B cell (primary cell): Measurements from ENCODE around the gene SUMO3. TPM values are rescaled to one million over a fixed set of nuclear protein-coding genes. Genes with fewer than 3 reads are reported as not detected.

Experiments used
- ATAC-seq: fragments of 200-7000 bp; cut with Tn5 transposase; one replicate; pipeline ENCODE4 v1.10.0; 2021; ENCODE audit warnings: low read depth, mild to moderate bottlenecking, moderate number of reproducible peaks, moderate library complexity
- CTCF ChIA-PET: fragments of 350-600 bp; sonication (Branson Sonifier 250); formaldehyde crosslinking; loops from one replicate; lab custom pipeline; 2021; ENCODE audit warnings: antibody characterized with exemption, inconsistent platforms; lab: Charles Lee
- POLR2A ChIA-PET: fragments of 350-600 bp; sonication (Branson Sonifier 250); formaldehyde crosslinking; loops from one replicate; lab custom pipeline; 2021; ENCODE audit warnings: antibody characterized with exemption; lab: Charles Lee
- DNase-seq: peaks from one replicate; pipeline ENCODE4 v3.0.0; 2013
- H2AFZ ChIP-seq: 2 replicates; pipeline ENCODE4 v1.6.1; 2012; ENCODE audit warnings: mild to moderate bottlenecking, low read depth, low read length; ENCODE audit not compliant: insufficient read depth, poor library complexity, severe bottlenecking
- H3K27ac ChIP-seq, 2 donors: 1 replicate in 1 of 2; 2 replicates in 1 of 2; pipeline ENCODE4 v1.5.1; 2012 to 2013; ENCODE audit warnings: low read length in 2 of 2, mild to moderate bottlenecking in 2 of 2, moderate library complexity in 1 of 2
- H3K27me3 ChIP-seq, 4 experiments: fragments of 200-600 bp in 1 of 4; sonication (generic) in 1 of 4; replicated peaks in 1 of 4; 1 replicate in 2 of 4; 2 replicates in 2 of 4; pipeline versions ENCODE4 v1.6.1 to v1.7.0; 2013 to 2016; ENCODE audit warnings: low read length in 3 of 4, mild to moderate bottlenecking in 2 of 4, mixed read lengths in 1 of 4, moderate library complexity in 1 of 4; ENCODE audit not compliant: insufficient read depth in 4 of 4, control insufficient read depth in 3 of 4; ENCODE audit errors: control extremely low read depth in 1 of 4
- H3K36me3 ChIP-seq, 2 experiments: replicated peaks in 1 of 2; 1 replicate in 1 of 2; 2 replicates in 1 of 2; pipeline versions ENCODE4 v1.6.1 to v1.7.1; 2013; ENCODE audit warnings: low read length in 1 of 2; ENCODE audit not compliant: insufficient read depth in 2 of 2, control insufficient read depth in 1 of 2; ENCODE audit errors: control extremely low read depth in 1 of 2, extremely low read depth in 1 of 2
- H3K4me1 ChIP-seq, 2 donors: fragments of 200-600 bp in 1 of 2; sonication (generic) in 1 of 2; 1 replicate in 1 of 2; 2 replicates in 1 of 2; pipeline versions ENCODE4 v1.5.1 to v1.6.1; 2013 to 2017; ENCODE audit warnings: low read length in 2 of 2; ENCODE audit not compliant: control insufficient read depth in 2 of 2, insufficient read depth in 2 of 2
- H3K4me2 ChIP-seq: replicated peaks from 2 replicates; pipeline ENCODE3; 2012; ENCODE audit warnings: mild to moderate bottlenecking, low read depth, low read length; ENCODE audit not compliant: poor library complexity, severe bottlenecking
- H3K4me3 ChIP-seq, 5 experiments: fragments of 200-600 bp in 1 of 5; sonication (generic) in 1 of 5; 1 replicate in 3 of 5; 2 replicates in 2 of 5; pipeline versions ENCODE4 v1.5.1 to v1.7.0; 2011 to 2016; ENCODE audit warnings: low read length in 4 of 5, mild to moderate bottlenecking in 4 of 5, low read depth in 2 of 5, control low read depth in 1 of 5, moderate library complexity in 1 of 5; ENCODE audit not compliant: insufficient read depth in 1 of 5; ENCODE audit errors: control extremely low read depth in 1 of 5, extremely low read depth in 1 of 5
- H3K79me2 ChIP-seq: fragments of 200-600 bp; sonication (generic); one replicate; pipeline ENCODE4 v1.6.0; 2016; ENCODE audit warnings: low read length; ENCODE audit not compliant: control insufficient read depth, insufficient read depth
- H3K9ac ChIP-seq: fragments of 200-600 bp; sonication (generic); 2 replicates; pipeline ENCODE4 v1.6.1; 2017; ENCODE audit warnings: mild to moderate bottlenecking, low read length, moderate library complexity
- H3K9me3 ChIP-seq, 3 donors: one replicate each; pipeline versions ENCODE4 v1.6.1 to v1.7.1; 2013; ENCODE audit warnings: low read length in 2 of 3; ENCODE audit not compliant: control insufficient read depth in 2 of 3, insufficient read depth in 1 of 3; ENCODE audit errors: control extremely low read depth in 1 of 3
- H4K20me1 ChIP-seq: 2 replicates; pipeline ENCODE4 v1.6.0; 2012; ENCODE audit warnings: mild to moderate bottlenecking, low read length; ENCODE audit not compliant: insufficient read depth, control insufficient read depth, poor library complexity, severe bottlenecking
- H3K27ac Mint-ChIP-seq: one replicate; pipeline ENCODE4 v1.8.0; 2021; ENCODE audit warnings: mixed read lengths
- H3K27me3 Mint-ChIP-seq: one replicate; pipeline ENCODE4 v1.8.0; 2021; ENCODE audit warnings: mixed read lengths
- H3K4me1 Mint-ChIP-seq: one replicate; pipeline ENCODE4 v1.8.0; 2021; ENCODE audit warnings: mixed read lengths
- H3K4me3 Mint-ChIP-seq: one replicate; pipeline ENCODE4 v1.8.0; 2021; ENCODE audit warnings: mixed read lengths
- H3K9me3 Mint-ChIP-seq: one replicate; pipeline ENCODE4 v1.8.0; 2022; ENCODE audit warnings: mixed read lengths; ENCODE audit not compliant: insufficient read depth
- CTCF ChIP-seq: fragments of 200-600 bp; IDR thresholded peaks from one replicate; pipeline ENCODE4 v1.8.0; 2022; ENCODE audit warnings: antibody characterized with exemption, mild to moderate bottlenecking
- EZH2 ChIP-seq: IDR thresholded peaks from 2 replicates; pipeline ENCODE4 v1.6.1; 2012; ENCODE audit warnings: borderline replicate concordance, low read depth, mild to moderate bottlenecking, moderate library complexity, low read length; ENCODE audit not compliant: insufficient read depth, poor library complexity, severe bottlenecking
- whole genome bisulfite sequencing: methylation state at CpG from one replicate; pipeline ENCODE4 v1.1.5; 2013; ENCODE audit warnings: missing lambda C conversion rate; ENCODE audit not compliant: insufficient coverage; 5-methylcytosine and 5-hydroxymethylcytosine counted together
- intact Hi-C: fragments of 100-400 bp; cut with micrococcal nuclease; formaldehyde crosslinking; loops from one replicate; pipeline ENCODE4 v1.10.0; 2022
- polyA plus RNA-seq: library from polyadenylated mRNA; depleted of rRNA; stranded (reverse); fragments of >200 nt; gene quantifications from 2 replicates; pipeline ENCODE4 v1.2.3, GENCODE V29; 2012
- total RNA-seq, 2 donors: library from RNA; stranded (reverse); fragments of 120-200 nt in 1 of 2; gene quantifications; 1 replicate in 1 of 2; 2 replicates in 1 of 2; pipeline versions ENCODE4 v1.2.3 to v1.2.4, GENCODE V29; 2013 to 2022

Gene SUMO3
- total and polyA plus RNA-seq, 2 donors (not counting 1 experiment from before 2014, with no cell fraction given): 37.6 to 44.8 TPM

- intact Hi-C loops: no loop called here
- H3K79me2 ChIP-seq: no peaks in the 10 kb centered on the region
- H4K20me1 ChIP-seq: no peaks in the 10 kb centered on the region
- Mint-ChIP-seq H3K27ac (no peak overlapping the region), H3K27me3 (peaks cover 9% of the 10 kb centered on the region), H3K4me1 (peaks cover 10% of the 10 kb centered on the region), H3K9me3 (no peaks in the 10 kb centered on the region), H3K4me3 (no peak overlapping the region)
- no peak overlapping the region for H3K4me2 ChIP-seq
- POLR2A ChIA-PET: no interaction called here
- H3K36me3 ChIP-seq: no peaks in the 10 kb centered on the region
- H3K27ac ChIP-seq: no peak overlapping the region
- CTCF ChIA-PET: no interaction called here
- H3K27me3 ChIP-seq: peaks cover 0 to 8% (median 0%) of the 10 kb centered on the region in 4 experiments
- WGBS: 90% methylated on average over 5 of the region's 8 CpGs
- H3K9ac ChIP-seq: no peak overlapping the region
- no peaks in the 10 kb centered on the region for H3K9me3 ChIP-seq
- peaks cover 6 to 9% of the 10 kb centered on the region in 2 donors for H3K4me1 ChIP-seq
- ATAC-seq (no peak), DNase-seq (no peak)
- TF ChIP-seq EZH2 (no peak), CTCF (no peak)
- no peak overlapping the region for H2AFZ ChIP-seq
- H3K4me3 ChIP-seq: no peak overlapping the region
Observed at GRCh38 chr21:44835647-44835973, 17.7 kb upstream of the SUMO3 start.

GRCh38 chr21:44834951-44835646 is 17.2 kb upstream of the SUMO3 start:
- Histone ChIP-seq H3K4me2 (no peak overlapping the region), H3K36me3 (no peaks in the 10 kb centered on the region), H3K9me3 (no peaks in the 10 kb centered on the region), H3K4me3 (no peak overlapping the region), H3K4me1 (peaks cover 6 to 12% of the 10 kb centered on the region in 2 donors), H3K79me2 (no peaks in the 10 kb centered on the region), H4K20me1 (no peaks in the 10 kb centered on the region), H3K9ac (no peak overlapping the region), H2AFZ (no peak overlapping the region), H3K27me3 (peaks cover 0 to 8% (median 0%) of the 10 kb centered on the region in 4 experiments), H3K27ac (no peak overlapping the region)
- CTCF ChIA-PET: no interaction called here
- H3K27me3 Mint-ChIP-seq: peaks cover 5% of the 10 kb centered on the region
- ATAC-seq (no peak), DNase-seq (no peak)
- intact Hi-C loops: no loop called here
- POLR2A ChIA-PET: no interaction called here
- H3K9me3 Mint-ChIP-seq: no peaks in the 10 kb centered on the region
- 91% methylated on average over 29 of the region's 29 CpGs for WGBS
- no peak overlapping the region for H3K4me3 Mint-ChIP-seq
- peaks cover 13% of the 10 kb centered on the region for H3K4me1 Mint-ChIP-seq
- H3K27ac Mint-ChIP-seq: no peak overlapping the region
- TF ChIP-seq EZH2: no peak
- TF ChIP-seq CTCF: no peak
